DND-41 (cell line): ENCODE results near the gene LPAR5.

Experiments used
- CTCF ChIP-seq: IDR thresholded peaks from 2 replicates; pipeline ENCODE4 v1.5.1; 2012; ENCODE audit warnings: borderline replicate concordance, low read length, moderate library complexity, mild to moderate bottlenecking; ENCODE audit not compliant: poor library complexity, severe bottlenecking; ENCODE audit errors: extremely low read depth
- EZH2 ChIP-seq: IDR thresholded peaks from 3 replicates; pipeline ENCODE4 v1.6.1; 2012; ENCODE audit warnings: borderline replicate concordance, low read depth, mild to moderate bottlenecking, moderate library complexity, low read length, inconsistent platforms; ENCODE audit not compliant: severe bottlenecking

- no peak for TF ChIP-seq CTCF
- no peak for TF ChIP-seq EZH2
Observed at GRCh38 chr12:6672143-6672542, 36.4 kb upstream of the LPAR5 start.
